Ishikawa (cell line): ENCODE measurements around the gene COX7A2.

Experiments used
- CEBPB ChIP-seq: IDR thresholded peaks from 2 replicates; pipeline ENCODE4 v1.6.1; 2012
- CREB1 ChIP-seq: IDR thresholded peaks from 2 replicates; pipeline ENCODE4 v1.6.1; 2012; ENCODE audit warnings: low read depth
- EGR1 ChIP-seq: IDR thresholded peaks from 2 replicates; pipeline ENCODE4 v1.6.1; 2012
- EP300 ChIP-seq: IDR thresholded peaks from 2 replicates; pipeline ENCODE4 v1.6.1; 2012; ENCODE audit warnings: borderline replicate concordance
- FOXM1 ChIP-seq: IDR thresholded peaks from 2 replicates; pipeline ENCODE4 v1.6.1; 2012; ENCODE audit warnings: low read depth, borderline replicate concordance
- NFIC ChIP-seq: IDR thresholded peaks from 2 replicates; pipeline ENCODE4 v1.6.1; 2012
- RAD21 ChIP-seq: IDR thresholded peaks from 2 replicates; pipeline ENCODE4 v1.6.1; 2012; ENCODE audit warnings: low read depth
- TAF1 ChIP-seq: IDR thresholded peaks from 2 replicates; pipeline ENCODE4 v1.6.1; 2012; ENCODE audit warnings: low read depth, mild to moderate bottlenecking
- TCF12 ChIP-seq: IDR thresholded peaks from 2 replicates; pipeline ENCODE4 v1.6.1; 2012; ENCODE audit warnings: low read depth
- TEAD4 ChIP-seq: IDR thresholded peaks from 2 replicates; pipeline ENCODE4 v1.6.1; 2012
- YY1 ChIP-seq: IDR thresholded peaks from 2 replicates; pipeline ENCODE4 v1.6.1; 2012; ENCODE audit warnings: low read depth
- ZBTB7A ChIP-seq: IDR thresholded peaks from 2 replicates; pipeline ENCODE4 v1.6.1; 2012; ENCODE audit warnings: low read depth
- TF ChIP-seq, protein P1 (sequence below): IDR thresholded peaks from 2 replicates; pipeline ENCODE4 v1.6.1; 2012; ENCODE audit warnings: low read depth, mild to moderate bottlenecking
- TF ChIP-seq, protein P2 (sequence below): IDR thresholded peaks from 2 replicates; pipeline ENCODE4 v1.6.1; 2012
- TF ChIP-seq, protein P3 (sequence below): IDR thresholded peaks from 2 replicates; pipeline ENCODE4 v1.6.1; 2012

COX7A2 gene

DNA sequence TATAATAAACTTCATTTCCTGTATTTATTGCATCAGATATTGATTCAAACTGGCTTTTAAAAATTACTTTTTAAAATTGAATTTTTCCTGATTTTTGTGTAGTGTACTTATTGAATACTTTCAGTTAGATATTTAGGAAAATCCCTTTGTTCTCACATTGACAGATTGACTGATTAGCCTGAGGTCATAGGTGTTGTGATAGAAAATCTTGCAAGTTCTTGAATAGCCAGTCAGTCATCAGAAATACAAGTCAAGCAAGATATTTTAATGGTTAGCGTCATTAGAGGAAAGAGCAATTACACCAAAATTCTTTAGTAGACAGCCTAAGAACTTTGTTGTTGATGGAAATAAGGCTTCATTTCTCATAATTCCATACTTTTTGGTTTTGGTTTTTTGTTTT, 44.4 kb upstream of the COX7A2 start:
- no peak for TF ChIP-seq TEAD4
- TF ChIP-seq ZBTB7A: no peak
- TF ChIP-seq YY1: no peak
- no peak for TF ChIP-seq TAF1
- TF ChIP-seq CREB1: no peak
- TF ChIP-seq FOXM1: no peak
- TF ChIP-seq, protein P1, sequence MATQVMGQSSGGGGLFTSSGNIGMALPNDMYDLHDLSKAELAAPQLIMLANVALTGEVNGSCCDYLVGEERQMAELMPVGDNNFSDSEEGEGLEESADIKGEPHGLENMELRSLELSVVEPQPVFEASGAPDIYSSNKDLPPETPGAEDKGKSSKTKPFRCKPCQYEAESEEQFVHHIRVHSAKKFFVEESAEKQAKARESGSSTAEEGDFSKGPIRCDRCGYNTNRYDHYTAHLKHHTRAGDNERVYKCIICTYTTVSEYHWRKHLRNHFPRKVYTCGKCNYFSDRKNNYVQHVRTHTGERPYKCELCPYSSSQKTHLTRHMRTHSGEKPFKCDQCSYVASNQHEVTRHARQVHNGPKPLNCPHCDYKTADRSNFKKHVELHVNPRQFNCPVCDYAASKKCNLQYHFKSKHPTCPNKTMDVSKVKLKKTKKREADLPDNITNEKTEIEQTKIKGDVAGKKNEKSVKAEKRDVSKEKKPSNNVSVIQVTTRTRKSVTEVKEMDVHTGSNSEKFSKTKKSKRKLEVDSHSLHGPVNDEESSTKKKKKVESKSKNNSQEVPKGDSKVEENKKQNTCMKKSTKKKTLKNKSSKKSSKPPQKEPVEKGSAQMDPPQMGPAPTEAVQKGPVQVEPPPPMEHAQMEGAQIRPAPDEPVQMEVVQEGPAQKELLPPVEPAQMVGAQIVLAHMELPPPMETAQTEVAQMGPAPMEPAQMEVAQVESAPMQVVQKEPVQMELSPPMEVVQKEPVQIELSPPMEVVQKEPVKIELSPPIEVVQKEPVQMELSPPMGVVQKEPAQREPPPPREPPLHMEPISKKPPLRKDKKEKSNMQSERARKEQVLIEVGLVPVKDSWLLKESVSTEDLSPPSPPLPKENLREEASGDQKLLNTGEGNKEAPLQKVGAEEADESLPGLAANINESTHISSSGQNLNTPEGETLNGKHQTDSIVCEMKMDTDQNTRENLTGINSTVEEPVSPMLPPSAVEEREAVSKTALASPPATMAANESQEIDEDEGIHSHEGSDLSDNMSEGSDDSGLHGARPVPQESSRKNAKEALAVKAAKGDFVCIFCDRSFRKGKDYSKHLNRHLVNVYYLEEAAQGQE: no peak
- TF ChIP-seq NFIC: no peak
- TF ChIP-seq EGR1: no peak

DNA sequence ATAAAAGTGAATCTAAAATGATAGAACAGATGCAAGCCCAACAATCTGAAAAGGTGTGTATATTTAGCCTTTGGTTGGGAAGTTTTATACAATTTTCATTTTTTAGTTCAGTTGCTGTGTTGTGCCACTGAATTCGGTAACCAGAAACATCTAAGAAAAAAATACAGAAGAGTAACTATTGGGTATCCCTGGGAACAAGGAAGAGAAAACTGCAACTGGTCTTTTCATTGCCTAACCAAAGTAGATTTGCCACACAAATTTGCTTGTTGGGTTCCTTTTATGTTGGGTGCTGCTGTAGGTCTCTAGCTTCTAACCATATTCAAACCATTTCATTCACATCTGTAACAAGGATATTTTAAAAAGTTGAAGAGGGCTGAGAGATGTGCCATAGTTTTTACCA, 43.8 kb upstream of the COX7A2 start:
- TF ChIP-seq NFIC (no peak), TAF1 (no peak), RAD21 (no peak), YY1 (no peak), TEAD4 (no peak), CREB1 (no peak), EGR1 (no peak), CEBPB (no peak)

DNA sequence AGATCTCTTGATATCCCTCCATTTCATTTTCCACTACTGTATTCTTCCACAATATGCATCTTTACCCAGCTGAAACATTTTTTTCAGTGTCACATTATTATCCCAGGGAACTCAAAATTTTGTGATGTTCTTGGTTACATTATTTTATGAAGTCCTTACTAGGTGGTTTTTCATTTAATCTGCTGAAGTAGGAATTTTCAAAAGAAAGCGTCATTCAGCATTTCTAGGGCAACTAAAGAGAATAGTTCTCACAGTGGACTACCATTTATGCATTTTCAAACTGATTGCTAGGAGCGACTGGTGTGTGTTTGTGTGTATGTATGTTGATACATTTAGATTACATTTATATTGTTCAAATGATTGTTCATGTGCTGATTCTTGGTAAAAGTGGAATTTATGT, 43.4 kb upstream of the COX7A2 start:
- TF ChIP-seq ZBTB7A (no peak), NFIC (no peak), EP300 (no peak), TEAD4 (no peak), YY1 (no peak), CREB1 (no peak)
- TF ChIP-seq, protein P2, sequence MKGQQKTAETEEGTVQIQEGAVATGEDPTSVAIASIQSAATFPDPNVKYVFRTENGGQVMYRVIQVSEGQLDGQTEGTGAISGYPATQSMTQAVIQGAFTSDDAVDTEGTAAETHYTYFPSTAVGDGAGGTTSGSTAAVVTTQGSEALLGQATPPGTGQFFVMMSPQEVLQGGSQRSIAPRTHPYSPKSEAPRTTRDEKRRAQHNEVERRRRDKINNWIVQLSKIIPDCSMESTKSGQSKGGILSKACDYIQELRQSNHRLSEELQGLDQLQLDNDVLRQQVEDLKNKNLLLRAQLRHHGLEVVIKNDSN: no peak

DNA sequence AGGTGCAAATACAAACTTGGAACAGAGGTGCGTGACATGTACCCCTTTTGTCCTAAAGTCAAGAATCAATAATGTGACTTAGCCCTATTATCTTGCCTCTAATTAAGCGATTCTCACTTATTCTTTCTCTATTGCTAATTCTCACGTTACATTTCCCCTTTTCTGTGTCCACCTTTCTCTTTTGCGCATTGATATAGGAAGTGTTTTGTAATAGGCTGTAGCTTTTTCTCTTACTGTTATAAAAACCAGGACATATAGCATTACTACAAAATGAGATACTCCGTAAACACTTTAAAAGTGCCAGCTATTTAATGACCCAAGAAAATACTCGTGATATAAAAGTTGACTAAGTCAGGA, 41.7 kb upstream of the COX7A2 start:
- TF ChIP-seq, protein P3, sequence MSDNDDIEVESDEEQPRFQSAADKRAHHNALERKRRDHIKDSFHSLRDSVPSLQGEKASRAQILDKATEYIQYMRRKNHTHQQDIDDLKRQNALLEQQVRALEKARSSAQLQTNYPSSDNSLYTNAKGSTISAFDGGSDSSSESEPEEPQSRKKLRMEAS: no peak
- TF ChIP-seq RAD21 (no peak), TCF12 (no peak), ZBTB7A (no peak), YY1 (no peak), CEBPB (no peak), TAF1 (no peak), TEAD4 (no peak), EGR1 (no peak), FOXM1 (no peak), NFIC (no peak), EP300 (no peak)
- TF ChIP-seq, protein P2: no peak
- TF ChIP-seq, protein P1: no peak

DNA sequence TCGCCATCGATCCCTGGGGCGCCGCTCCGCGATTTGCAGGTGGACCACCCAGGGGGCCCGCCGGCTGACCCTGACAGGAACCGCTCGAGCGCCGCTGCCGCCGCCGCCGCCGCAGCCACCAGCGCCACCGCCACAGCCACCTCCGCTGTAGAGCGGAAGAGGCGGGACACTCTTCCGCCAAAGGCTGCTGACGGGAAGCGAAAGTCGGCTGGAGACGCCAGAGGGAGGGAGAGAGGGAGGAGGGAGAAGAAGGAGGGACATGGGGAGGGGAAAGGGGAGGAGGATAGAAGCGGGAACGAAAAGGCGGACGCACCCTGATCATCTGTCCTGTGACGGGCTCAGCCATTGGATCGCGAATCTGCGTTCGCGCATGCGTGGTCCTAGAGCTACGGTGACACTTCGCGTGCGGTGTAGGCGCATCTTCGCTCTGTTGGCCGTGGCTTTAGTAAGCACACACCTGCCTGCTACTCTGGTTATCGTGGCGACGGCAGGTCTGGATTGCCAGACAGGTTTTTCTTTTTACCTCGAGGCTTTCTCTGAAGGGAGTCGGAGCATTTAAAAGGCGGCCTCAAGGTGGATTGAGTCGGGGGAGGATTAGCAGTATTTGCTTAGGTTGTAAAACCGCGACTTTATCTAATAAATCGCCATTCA, 41.2 kb upstream of the COX7A2 start, which contains the start of gene TMEM30A:
TMEM30A (minus strand) TSS at position 161 of the 651 bp plus-strand sequence; CDS start at position 7, 154 bp downstream.
- TF ChIP-seq, protein P2: peak; percentile 90
- TF ChIP-seq YY1 (peak; percentile 50), FOXM1 (peak; percentile 40; the same call in 1 of the 2 replicates), TEAD4 (no peak), EP300 (no peak; the same call in 1 of the 2 replicates), TAF1 (peak; percentile 82), TCF12 (peak; percentile 51; the same call in 1 of the 2 replicates)
- TF ChIP-seq, protein P3: peak; percentile 89
